GM12878 (cell line): ENCODE results near the gene SLC2A4.

Experiments
- CHD2 ChIP-seq: IDR thresholded peaks from 2 replicates; pipeline ENCODE4 v1.6.1; 2011; ENCODE audit warnings: low read depth, low read length, improper control_type of control experiment, borderline replicate concordance
- EGR1 ChIP-seq, 2 experiments: IDR thresholded peaks; 1 replicate in 1 of 2; 2 replicates in 1 of 2; pipeline ENCODE4 v1.6.1; 2011 to 2012; ENCODE audit warnings: low read depth in 2 of 2, low read length in 2 of 2, borderline replicate concordance in 1 of 2, mild to moderate bottlenecking in 1 of 2, moderate library complexity in 1 of 2
- FOXM1 ChIP-seq: IDR thresholded peaks from 2 replicates; pipeline ENCODE4 v1.6.1; 2012; ENCODE audit warnings: low read depth, mild to moderate bottlenecking, inconsistent platforms, low read length, moderate library complexity
- KLF5 ChIP-seq: fragments of 450-650 bp; IDR thresholded peaks from 2 replicates; pipeline ENCODE4 v1.6.1; 2014; ENCODE audit warnings: mild to moderate bottlenecking; ENCODE audit not compliant: partially characterized antibody
- MYC ChIP-seq: IDR thresholded peaks from 2 replicates; pipeline ENCODE4 v1.6.1; 2011; ENCODE audit warnings: mild to moderate bottlenecking, low read length, moderate library complexity, inconsistent platforms; ENCODE audit not compliant: insufficient read depth, insufficient replicate concordance, insufficient read length, severe bottlenecking
- NFIC ChIP-seq: IDR thresholded peaks from 2 replicates; pipeline ENCODE4 v1.6.1; 2012; ENCODE audit warnings: low read depth, mild to moderate bottlenecking, inconsistent platforms, low read length, moderate library complexity
- POLR2A ChIP-seq: IDR thresholded peaks from 2 replicates; pipeline ENCODE4 v1.6.1; 2011; ENCODE audit warnings: low read depth, mild to moderate bottlenecking, low read length
- SRF ChIP-seq, 2 experiments: IDR thresholded peaks; 2 replicates each; pipeline ENCODE4 v1.6.1; 2011; ENCODE audit warnings: low read depth in 2 of 2, low read length in 2 of 2, mild to moderate bottlenecking in 1 of 2, moderate library complexity in 1 of 2
- TAF1 ChIP-seq: IDR thresholded peaks from 2 replicates; pipeline ENCODE4 v1.6.1; 2011; ENCODE audit warnings: mild to moderate bottlenecking, low read depth, low read length, borderline replicate concordance
- TF ChIP-seq, protein P1 (sequence below): fragments of 450-650 bp; IDR thresholded peaks from 2 replicates; pipeline ENCODE4 v1.6.1; 2014; ENCODE audit warnings: mild to moderate bottlenecking
- TF ChIP-seq, protein P2 (sequence below): fragments of 450-650 bp; IDR thresholded peaks from 2 replicates; pipeline ENCODE4 v1.6.1; 2016; ENCODE audit warnings: mild to moderate bottlenecking
- TF ChIP-seq, protein P3 (sequence below), 3 experiments: IDR thresholded peaks in 2 of 3; conservative IDR thresholded peaks in 1 of 3; 2 replicates each; pipeline ENCODE4 v1.5.1; 2011; ENCODE audit warnings: low read depth in 3 of 3, low read length in 3 of 3, mild to moderate bottlenecking in 3 of 3, control low read depth in 2 of 3, moderate library complexity in 2 of 3, inconsistent platforms in 1 of 3, mixed read lengths in 1 of 3; ENCODE audit not compliant: control insufficient read depth in 2 of 3, insufficient read depth in 1 of 3; ENCODE audit errors: extremely low read depth in 1 of 3

DNA sequence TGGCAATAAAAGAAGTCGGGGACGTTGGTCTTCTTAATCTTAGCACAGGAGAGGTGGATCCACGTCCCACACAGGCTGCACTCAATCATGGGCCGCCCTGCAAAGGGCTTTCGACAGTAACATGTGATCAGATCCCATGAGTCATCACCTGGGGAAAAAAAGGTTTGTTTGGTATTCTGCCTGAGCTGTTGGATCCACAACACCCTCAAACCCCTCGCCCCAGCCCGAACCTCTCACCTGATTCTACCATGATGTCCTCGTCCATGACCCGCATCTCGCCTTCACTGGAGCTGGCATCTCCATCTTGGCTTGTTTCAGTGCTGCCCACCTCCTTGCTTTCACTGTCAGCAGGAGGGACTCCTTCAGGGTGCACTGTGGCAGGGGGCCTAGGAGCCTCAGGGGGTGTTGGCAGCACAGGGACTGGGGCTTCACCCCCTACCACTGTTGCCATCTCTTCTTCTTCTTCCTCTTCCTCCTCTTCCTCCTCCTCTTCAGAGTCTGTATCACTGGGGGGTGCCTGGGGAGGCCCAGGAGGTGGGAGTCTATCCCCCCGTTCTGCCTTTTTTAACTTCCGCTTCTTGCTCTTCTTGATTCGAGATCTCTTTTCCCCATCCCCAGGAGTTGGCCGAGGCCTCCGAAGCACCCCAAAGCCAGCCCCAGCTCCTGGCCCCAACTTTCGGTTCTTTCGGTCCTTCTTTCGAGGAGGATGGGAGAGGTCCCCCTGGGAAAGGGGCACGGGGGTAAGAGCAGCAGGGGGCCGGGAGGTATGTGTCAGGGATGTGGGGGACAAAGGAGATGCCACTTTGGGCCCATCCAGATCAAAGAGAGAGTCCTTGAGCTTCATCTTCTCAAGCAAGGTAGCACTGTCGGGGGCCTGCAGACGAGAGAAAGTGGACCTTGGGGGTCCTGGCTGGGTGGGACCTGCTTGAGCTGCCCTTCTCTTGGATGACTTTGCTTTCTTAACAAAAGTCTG, 45.5 kb upstream of the SLC2A4 start:
- no peak for TF ChIP-seq SRF (IDR thresholded peaks at IDR 0.05; ENCODE audit: low read depth in 2 of 2, low read length in 2 of 2)
- TF ChIP-seq MYC = no peak
- no peak for TF ChIP-seq CHD2
- no peak for TF ChIP-seq NFIC
- TF ChIP-seq, protein P1, sequence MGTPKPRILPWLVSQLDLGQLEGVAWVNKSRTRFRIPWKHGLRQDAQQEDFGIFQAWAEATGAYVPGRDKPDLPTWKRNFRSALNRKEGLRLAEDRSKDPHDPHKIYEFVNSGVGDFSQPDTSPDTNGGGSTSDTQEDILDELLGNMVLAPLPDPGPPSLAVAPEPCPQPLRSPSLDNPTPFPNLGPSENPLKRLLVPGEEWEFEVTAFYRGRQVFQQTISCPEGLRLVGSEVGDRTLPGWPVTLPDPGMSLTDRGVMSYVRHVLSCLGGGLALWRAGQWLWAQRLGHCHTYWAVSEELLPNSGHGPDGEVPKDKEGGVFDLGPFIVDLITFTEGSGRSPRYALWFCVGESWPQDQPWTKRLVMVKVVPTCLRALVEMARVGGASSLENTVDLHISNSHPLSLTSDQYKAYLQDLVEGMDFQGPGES = no peak
- TF ChIP-seq FOXM1 = no peak
- no peak for TF ChIP-seq EGR1 (IDR thresholded peaks at IDR 0.05; ENCODE audit: borderline replicate concordance in 1 of 2, low read depth in 2 of 2, low read length in 2 of 2)
- TF ChIP-seq, protein P2, sequence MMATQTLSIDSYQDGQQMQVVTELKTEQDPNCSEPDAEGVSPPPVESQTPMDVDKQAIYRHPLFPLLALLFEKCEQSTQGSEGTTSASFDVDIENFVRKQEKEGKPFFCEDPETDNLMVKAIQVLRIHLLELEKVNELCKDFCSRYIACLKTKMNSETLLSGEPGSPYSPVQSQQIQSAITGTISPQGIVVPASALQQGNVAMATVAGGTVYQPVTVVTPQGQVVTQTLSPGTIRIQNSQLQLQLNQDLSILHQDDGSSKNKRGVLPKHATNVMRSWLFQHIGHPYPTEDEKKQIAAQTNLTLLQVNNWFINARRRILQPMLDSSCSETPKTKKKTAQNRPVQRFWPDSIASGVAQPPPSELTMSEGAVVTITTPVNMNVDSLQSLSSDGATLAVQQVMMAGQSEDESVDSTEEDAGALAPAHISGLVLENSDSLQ = no peak
- TF ChIP-seq POLR2A = no peak
- TF ChIP-seq, protein P3, sequence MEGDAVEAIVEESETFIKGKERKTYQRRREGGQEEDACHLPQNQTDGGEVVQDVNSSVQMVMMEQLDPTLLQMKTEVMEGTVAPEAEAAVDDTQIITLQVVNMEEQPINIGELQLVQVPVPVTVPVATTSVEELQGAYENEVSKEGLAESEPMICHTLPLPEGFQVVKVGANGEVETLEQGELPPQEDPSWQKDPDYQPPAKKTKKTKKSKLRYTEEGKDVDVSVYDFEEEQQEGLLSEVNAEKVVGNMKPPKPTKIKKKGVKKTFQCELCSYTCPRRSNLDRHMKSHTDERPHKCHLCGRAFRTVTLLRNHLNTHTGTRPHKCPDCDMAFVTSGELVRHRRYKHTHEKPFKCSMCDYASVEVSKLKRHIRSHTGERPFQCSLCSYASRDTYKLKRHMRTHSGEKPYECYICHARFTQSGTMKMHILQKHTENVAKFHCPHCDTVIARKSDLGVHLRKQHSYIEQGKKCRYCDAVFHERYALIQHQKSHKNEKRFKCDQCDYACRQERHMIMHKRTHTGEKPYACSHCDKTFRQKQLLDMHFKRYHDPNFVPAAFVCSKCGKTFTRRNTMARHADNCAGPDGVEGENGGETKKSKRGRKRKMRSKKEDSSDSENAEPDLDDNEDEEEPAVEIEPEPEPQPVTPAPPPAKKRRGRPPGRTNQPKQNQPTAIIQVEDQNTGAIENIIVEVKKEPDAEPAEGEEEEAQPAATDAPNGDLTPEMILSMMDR (IDR thresholded peaks at IDR 0.05 in 2 of 3, conservative IDR thresholded peaks at IDR 0.05 in 1 of 3; ENCODE audit: control insufficient read depth in 2 of 3, extremely low read depth in 1 of 3, insufficient read depth in 1 of 3, low read depth in 3 of 3, low read length in 3 of 3) = no peak
- no peak for TF ChIP-seq KLF5
- no peak for TF ChIP-seq TAF1
